K562 (cell line): Measurements from ENCODE around the gene AP1G1. TPM values are rescaled to one million over a fixed set of nuclear protein-coding genes. Genes with fewer than 3 reads are reported as not detected.

Experiments used
- ARID1B ChIP-seq: fragments of 450-650 bp; IDR thresholded peaks from 2 replicates; pipeline ENCODE4 v1.6.1; 2016; ENCODE audit warnings: antibody characterized with exemption, mild to moderate bottlenecking, inconsistent platforms
- ATF6 ChIP-seq: sonication (generic); formaldehyde crosslinking; IDR thresholded peaks from 2 replicates; pipeline ENCODE4 v1.4.0; 2020; ENCODE audit warnings: mild to moderate bottlenecking, missing genetic modification reagents
- CBFA2T3 ChIP-seq: fragments of 450-650 bp; IDR thresholded peaks from 2 replicates; pipeline ENCODE4 v1.6.1; 2017
- GTF3C2 ChIP-seq: IDR thresholded peaks from 3 replicates; pipeline ENCODE4 v1.6.1; 2011; ENCODE audit warnings: borderline replicate concordance, mild to moderate bottlenecking, moderate library complexity; ENCODE audit not compliant: insufficient read length; ENCODE audit errors: extremely low read depth
- SMAD1 ChIP-seq: fragments of 150-350 bp; IDR thresholded peaks from 2 replicates; pipeline ENCODE4 v1.6.1; 2014; ENCODE audit warnings: low read length, low read depth; ENCODE audit not compliant: partially characterized antibody
- TAF1 ChIP-seq: IDR thresholded peaks from 2 replicates; pipeline ENCODE4 v1.6.1; 2011; ENCODE audit warnings: mild to moderate bottlenecking, low read length, moderate library complexity; ENCODE audit not compliant: insufficient read depth, control insufficient read depth, severe bottlenecking; ENCODE audit errors: extremely low read depth
- TEAD4 ChIP-seq, 2 experiments: sonication (generic) in 1 of 2; formaldehyde crosslinking in 1 of 2; IDR thresholded peaks; 2 replicates each; pipeline versions ENCODE4 v1.6.1 to v1.8.0; 2012 to 2022; ENCODE audit warnings: borderline replicate concordance in 1 of 2, inconsistent platforms in 1 of 2, low read length in 1 of 2, mild to moderate bottlenecking in 1 of 2, missing genetic modification reagents in 1 of 2
- YY1 ChIP-seq, 3 experiments: IDR thresholded peaks; 2 replicates each; pipeline ENCODE4 v1.6.1; 2011; ENCODE audit warnings: low read length in 2 of 3, mild to moderate bottlenecking in 2 of 3, moderate library complexity in 2 of 3, borderline replicate concordance in 1 of 3, control low read depth in 1 of 3, low read depth in 1 of 3; ENCODE audit not compliant: insufficient read depth in 3 of 3, insufficient replicate concordance in 2 of 3, control insufficient read depth in 1 of 3, insufficient read length in 1 of 3; ENCODE audit errors: extremely low read depth in 1 of 3
- ZNF174 ChIP-seq: fragments of 250-450 bp; sonication (Bioruptor Pico); IDR thresholded peaks from 2 replicates; pipeline ENCODE4 v1.4.0; 2020; ENCODE audit warnings: mild to moderate bottlenecking
- polyA plus RNA-seq, 8 experiments: library from polyadenylated mRNA; depleted of rRNA in 4 of 8; stranded (reverse) in 5 of 8; unstranded in 3 of 8; fragments of >200 nt; fragmentation: Nextera tagmentation in 2 of 8; fragmentation: Illumina TruSeq in 1 of 8; extraction: Ambion mirVana in 2 of 8; extraction: Trizol in 1 of 8; gene quantifications; 2 replicates each; pipeline versions ENCODE4 v1.2.1 to v1.2.3, GENCODE V29; 2011 to 2014; ENCODE audit warnings: inconsistent platforms in 1 of 8, missing spikeins in 1 of 8
- total RNA-seq, 7 experiments: library from RNA; depleted of rRNA in 6 of 7; stranded (reverse); fragments of >200 nt in 6 of 7; fragmentation: Illumina TruSeq in 2 of 7; extraction: Trizol in 2 of 7; gene quantifications; 2 replicates each; pipeline versions ENCODE4 v1.2.1 to v1.2.3, GENCODE V29; 2011 to 2021; ENCODE audit warnings: low replicate concordance in 1 of 7
- TF ChIP-seq, protein P1 (sequence below): fragments of 450-650 bp; formaldehyde crosslinking; IDR thresholded peaks from 2 replicates; pipeline ENCODE4 v1.4.0; 2020; ENCODE audit warnings: mild to moderate bottlenecking, moderate library complexity

The AP1G1 gene
- total and polyA plus RNA-seq, 9 of the 15 experiments (the other 6 are each of a cell fraction or from before 2014, with no cell fraction given) = 7.0 to 59.2 (median 42.0) TPM

DNA sequence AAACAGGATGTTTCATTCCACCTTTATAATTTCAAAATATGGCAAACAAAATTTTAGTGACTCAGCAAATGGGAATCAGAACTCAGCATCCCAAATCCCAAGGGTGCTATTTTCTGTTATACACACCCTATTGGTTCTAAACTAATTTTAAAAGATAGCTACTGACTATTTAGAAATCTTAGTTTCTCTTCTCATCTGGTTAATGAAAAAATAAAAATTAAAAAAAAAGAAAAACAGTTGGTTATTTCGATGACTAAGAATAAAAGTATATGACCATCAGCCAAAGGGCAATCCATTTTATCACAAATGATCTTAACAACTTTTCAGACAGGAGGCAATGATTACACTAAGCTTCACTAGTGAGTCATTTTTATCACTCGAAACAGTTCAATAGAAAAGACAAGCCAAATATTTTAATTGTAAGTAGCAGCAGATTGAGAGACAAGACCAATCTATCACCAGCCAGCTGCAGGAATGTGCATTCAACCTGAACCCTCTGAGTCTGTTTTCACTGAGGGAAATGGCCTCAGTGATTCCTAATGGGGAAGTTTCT lies 99.3 kb downstream of the AP1G1 start (continued):
- no peak for TF ChIP-seq GTF3C2
- TF ChIP-seq, protein P1, sequence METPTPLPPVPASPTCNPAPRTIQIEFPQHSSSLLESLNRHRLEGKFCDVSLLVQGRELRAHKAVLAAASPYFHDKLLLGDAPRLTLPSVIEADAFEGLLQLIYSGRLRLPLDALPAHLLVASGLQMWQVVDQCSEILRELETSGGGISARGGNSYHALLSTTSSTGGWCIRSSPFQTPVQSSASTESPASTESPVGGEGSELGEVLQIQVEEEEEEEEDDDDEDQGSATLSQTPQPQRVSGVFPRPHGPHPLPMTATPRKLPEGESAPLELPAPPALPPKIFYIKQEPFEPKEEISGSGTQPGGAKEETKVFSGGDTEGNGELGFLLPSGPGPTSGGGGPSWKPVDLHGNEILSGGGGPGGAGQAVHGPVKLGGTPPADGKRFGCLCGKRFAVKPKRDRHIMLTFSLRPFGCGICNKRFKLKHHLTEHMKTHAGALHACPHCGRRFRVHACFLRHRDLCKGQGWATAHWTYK (CRISPR knock-in tag) = no peak
- 0 out of 2 replicates have a peak, but pooled peaks have one; percentile 37 for TF ChIP-seq TEAD4 (IDR thresholded peaks at IDR 0.05; ENCODE audit: low read length)
- TF ChIP-seq TEAD4 (CRISPR knock-in tag; IDR thresholded peaks at IDR 0.05; ENCODE audit: borderline replicate concordance) = no peak
- no peak for TF ChIP-seq TAF1
- no peak for TF ChIP-seq YY1 (IDR thresholded peaks at IDR 0.05; ENCODE audit: borderline replicate concordance in 1 of 3, control insufficient read depth in 1 of 3, extremely low read depth in 1 of 3, insufficient read depth in 3 of 3, insufficient read length in 1 of 3, insufficient replicate concordance in 2 of 3, low read depth in 1 of 3, low read length in 2 of 3)
- TF ChIP-seq ATF6 = no peak
- no peak for TF ChIP-seq ZNF174 (CRISPR knock-in tag)
- TF ChIP-seq SMAD1 = no peak
- peak; percentile 66 for TF ChIP-seq CBFA2T3
- peak; percentile 35; the same call in 1 of the 2 replicates for TF ChIP-seq ARID1B
